Mesodermal cell (in vitro differentiated cells): ENCODE measurements around the gene FOLR2.

Experiments used
- H3K27ac ChIP-seq: 2 replicates; pipeline ENCODE4 v1.7.0; 2013; ENCODE audit warnings: mild to moderate bottlenecking, low read depth, low read length, moderate library complexity; ENCODE audit not compliant: severe bottlenecking
- H3K36me3 ChIP-seq: 2 replicates; pipeline ENCODE4 v1.7.1; 2013; ENCODE audit warnings: mild to moderate bottlenecking, low read length, moderate library complexity; ENCODE audit not compliant: control insufficient read depth, insufficient read depth
- H3K4me1 ChIP-seq: one replicate; pipeline ENCODE4 v1.7.1; 2013; ENCODE audit warnings: mild to moderate bottlenecking, low read length; ENCODE audit not compliant: insufficient read depth, control insufficient read depth, poor library complexity, severe bottlenecking
- H3K4me3 ChIP-seq: 2 replicates; pipeline ENCODE4 v1.7.0; 2013; ENCODE audit warnings: low read length, control low read depth, mild to moderate bottlenecking; ENCODE audit not compliant: insufficient read depth, poor library complexity, severe bottlenecking; ENCODE audit errors: extremely low read depth
- H3K9me3 ChIP-seq: 2 replicates; pipeline ENCODE4 v1.7.1; 2013; ENCODE audit warnings: mild to moderate bottlenecking, low read length, moderate library complexity; ENCODE audit not compliant: control insufficient read depth
- WGBS, 2 experiments: methylation state at CpG; one replicate each; pipeline ENCODE4 v1.1.5; 2013; ENCODE audit warnings: missing lambda C conversion rate in 2 of 2; ENCODE audit not compliant: insufficient coverage in 2 of 2; 5-methylcytosine and 5-hydroxymethylcytosine counted together

Gene FOLR2

GRCh38 chr11:72231396-72232259 is 15.0 kb downstream of the FOLR2 start:
- H3K27ac ChIP-seq, result no peak overlapping the region
- H3K4me3 ChIP-seq, result no peak overlapping the region
- H3K4me1 ChIP-seq, result peaks cover under 1% of the 10 kb centered on the region
- peaks cover 97% of the 10 kb centered on the region for H3K36me3 ChIP-seq
- H3K9me3 ChIP-seq, result no peaks in the 10 kb centered on the region
- 92 to 97% methylated on average over 5 to 9 of the region's 9 CpGs for WGBS, 2 experiments

GRCh38 chr11:72232260-72233055 is 15.9 kb downstream of the FOLR2 start:
- no peak overlapping the region for H3K4me3 ChIP-seq
- 97% methylated on average over 14 to 16 of the region's 18 CpGs for WGBS, 2 experiments
- H3K9me3 ChIP-seq, result no peaks in the 10 kb centered on the region
- H3K36me3 ChIP-seq, result peaks cover 97% of the 10 kb centered on the region
- no peak overlapping the region for H3K27ac ChIP-seq
- peaks cover 1% of the 10 kb centered on the region for H3K4me1 ChIP-seq

- H3K36me3 ChIP-seq, result peaks cover 96% of the 10 kb centered on the region
- H3K27ac ChIP-seq, result no peak overlapping the region
- WGBS, 2 experiments, result 97 to 98% methylated on average over 7 to 9 of the region's 13 CpGs
- H3K9me3 ChIP-seq, result no peaks in the 10 kb centered on the region
- H3K4me3 ChIP-seq, result no peak overlapping the region
- peaks cover 5% of the 10 kb centered on the region for H3K4me1 ChIP-seq
Observed at GRCh38 chr11:72233056-72233772, 16.6 kb downstream of the FOLR2 start.

GRCh38 chr11:72233773-72234513 is 17.3 kb downstream of the FOLR2 start:
- no peaks in the 10 kb centered on the region for H3K9me3 ChIP-seq
- peaks cover 96% of the 10 kb centered on the region for H3K36me3 ChIP-seq
- 91 to 98% methylated on average over 4 to 8 of the region's 8 CpGs for WGBS, 2 experiments
- no peak overlapping the region for H3K4me3 ChIP-seq
- H3K4me1 ChIP-seq, result peaks cover 10% of the 10 kb centered on the region
- H3K27ac ChIP-seq, result no peak overlapping the region

- Histone ChIP-seq H3K4me1 (peaks cover 10% of the 10 kb centered on the region), H3K27ac (no peak overlapping the region), H3K9me3 (no peaks in the 10 kb centered on the region), H3K4me3 (no peak overlapping the region), H3K36me3 (peaks cover 90% of the 10 kb centered on the region)
- 92 to 95% methylated on average over 2 to 3 of the region's 3 CpGs for WGBS, 2 experiments
Observed at GRCh38 chr11:72234514-72234830, 17.9 kb downstream of the FOLR2 start.

- 86% methylated on average over 1 of the region's 4 CpGs; no CpG with 5 or more reads in 1 of the 2 experiments for WGBS, 2 experiments
Observed at GRCh38 chr11:72234920-72235319, 18.3 kb downstream of the FOLR2 start.

GRCh38 chr11:72235351-72236057 is 18.9 kb downstream of the FOLR2 start:
- Histone ChIP-seq H3K4me1 (peaks cover 10% of the 10 kb centered on the region), H3K4me3 (no peak overlapping the region)
- 97 to 98% methylated on average over 11 to 13 of the region's 17 CpGs for WGBS, 2 experiments

More at GRCh38 chr11:72234920-72235319, 18.3 kb downstream of the FOLR2 start:
- Histone ChIP-seq H3K4me1 (peaks cover 10% of the 10 kb centered on the region), H3K4me3 (no peak overlapping the region), H3K9me3 (no peaks in the 10 kb centered on the region), H3K36me3 (peaks cover 86% of the 10 kb centered on the region), H3K27ac (no peak overlapping the region)

GRCh38 chr11:72236083-72236697 is 19.6 kb downstream of the FOLR2 start:
- WGBS, 2 experiments, result 88 to 93% methylated on average over 1 to 3 of the region's 4 CpGs
- peaks cover 73% of the 10 kb centered on the region for H3K36me3 ChIP-seq

More at GRCh38 chr11:72235351-72236057, 18.9 kb downstream of the FOLR2 start:
- Histone ChIP-seq H3K36me3 (peaks cover 80% of the 10 kb centered on the region), H3K9me3 (no peaks in the 10 kb centered on the region), H3K27ac (no peak overlapping the region)

GRCh38 chr11:72236774-72237111 is 20.1 kb downstream of the FOLR2 start:
- H3K36me3 ChIP-seq, result peaks cover 68% of the 10 kb centered on the region
- H3K4me1 ChIP-seq, result peaks cover 10% of the 10 kb centered on the region
- no peaks in the 10 kb centered on the region for H3K9me3 ChIP-seq
- 85 to 92% methylated on average over 2 of the region's 2 CpGs for WGBS, 2 experiments
- no peak overlapping the region for H3K4me3 ChIP-seq
- H3K27ac ChIP-seq, result no peak overlapping the region

More at GRCh38 chr11:72236083-72236697, 19.6 kb downstream of the FOLR2 start:
- H3K27ac ChIP-seq, result peak overlapping the region; percentile 10
- no peak overlapping the region for H3K4me3 ChIP-seq
- H3K4me1 ChIP-seq, result peaks cover 10% of the 10 kb centered on the region
- H3K9me3 ChIP-seq, result no peaks in the 10 kb centered on the region
